UCSD-AML1 (cell line): Measurements from ENCODE around the gene DYSF.

Source experiments
- DNase-seq: peaks from one replicate; lab custom pipeline; 2025; ENCODE audit not compliant: unreplicated experiment; lab: John Stamatoyannopoulos, UW

Gene DYSF

DNA sequence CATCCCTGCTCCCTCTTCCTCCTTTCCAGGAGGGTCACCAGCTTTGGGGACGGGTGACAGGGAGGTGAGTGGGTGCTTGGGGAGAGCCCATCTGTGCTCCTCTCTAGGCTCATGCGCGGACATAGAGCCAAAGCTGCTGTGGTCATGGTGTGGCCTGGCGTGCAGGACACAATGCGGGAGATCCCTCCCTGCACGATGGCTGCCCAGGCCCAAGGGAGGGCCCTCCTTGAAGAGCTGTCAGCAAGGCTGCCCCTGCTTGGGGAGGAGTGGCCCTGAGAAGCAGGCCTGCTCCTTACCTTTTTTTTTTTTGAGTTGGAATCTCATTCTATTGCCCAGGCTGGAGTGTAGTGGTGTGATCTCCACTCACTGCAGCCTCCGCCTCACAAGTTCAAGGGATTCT lies 111.4 kb downstream of the DYSF start:
- DNase-seq: no peak

GRCh38 chr2:71566372-71566771 lies 113.0 kb downstream of the DYSF start:
- no peak for DNase-seq

DNA sequence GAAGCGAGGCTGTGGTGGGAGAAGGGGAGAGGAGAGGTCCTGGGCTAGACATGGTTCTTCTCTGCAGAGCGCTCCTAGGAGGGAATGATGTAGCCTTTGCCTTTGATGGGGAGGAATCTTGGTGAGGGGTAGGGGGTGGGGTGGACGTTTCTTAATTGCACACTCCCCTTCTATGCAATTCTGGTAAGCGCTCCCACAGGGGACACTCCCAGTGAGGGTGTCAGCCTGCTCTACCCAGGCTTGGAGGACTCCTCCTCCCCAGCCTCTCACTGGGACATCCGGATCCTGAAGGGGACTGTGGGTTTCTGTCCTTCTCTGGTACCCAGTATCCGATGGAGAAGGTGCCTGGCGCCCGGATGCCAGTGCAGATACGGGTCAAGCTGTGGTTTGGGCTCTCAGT lies 114.3 kb downstream of the DYSF start:
- no peak for DNase-seq

DNA sequence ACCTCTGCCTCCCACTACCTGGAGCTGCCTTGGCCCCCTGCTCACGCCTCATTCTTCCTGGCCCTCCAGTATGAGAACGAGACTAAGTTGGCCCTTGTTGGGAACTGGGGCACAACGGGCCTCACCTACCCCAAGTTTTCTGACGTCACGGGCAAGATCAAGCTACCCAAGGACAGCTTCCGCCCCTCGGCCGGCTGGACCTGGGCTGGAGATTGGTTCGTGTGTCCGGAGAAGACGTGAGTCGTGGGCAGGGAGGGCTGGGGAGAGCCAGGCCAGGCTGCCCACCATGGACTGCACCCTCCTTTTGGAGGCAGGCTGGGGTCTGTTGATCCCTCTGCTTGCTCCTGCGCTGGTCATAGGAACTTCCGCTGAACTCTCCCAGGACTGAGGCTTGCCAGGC lies 114.7 kb downstream of the DYSF start:
- DNase-seq: no peak

GRCh38 chr2:71570511-71570910 lies 117.2 kb downstream of the DYSF start:
- no peak for DNase-seq

DNA sequence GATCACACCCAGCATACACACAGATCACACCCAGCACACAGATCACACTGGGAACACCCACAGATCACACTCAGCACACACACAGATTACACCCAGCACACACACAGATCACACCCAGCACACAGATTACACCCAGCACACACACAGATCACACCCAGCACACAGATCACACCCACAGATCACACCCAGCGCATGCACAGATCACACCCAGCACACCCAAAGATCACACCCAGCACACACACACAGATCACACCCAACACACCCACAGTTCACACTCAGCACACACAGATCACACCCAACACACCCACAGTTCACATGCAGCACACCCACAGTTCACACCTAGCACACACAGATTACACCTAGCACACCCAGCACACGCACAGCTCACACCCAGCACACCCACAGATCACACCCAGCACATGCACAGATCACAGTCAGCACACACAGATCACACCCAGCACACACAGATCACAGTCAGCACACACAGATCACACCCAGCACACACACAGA lies 117.6 kb downstream of the DYSF start:
- no peak for DNase-seq

GRCh38 chr2:71571945-71572344 lies 118.6 kb downstream of the DYSF start:
- DNase-seq: no peak

DNA sequence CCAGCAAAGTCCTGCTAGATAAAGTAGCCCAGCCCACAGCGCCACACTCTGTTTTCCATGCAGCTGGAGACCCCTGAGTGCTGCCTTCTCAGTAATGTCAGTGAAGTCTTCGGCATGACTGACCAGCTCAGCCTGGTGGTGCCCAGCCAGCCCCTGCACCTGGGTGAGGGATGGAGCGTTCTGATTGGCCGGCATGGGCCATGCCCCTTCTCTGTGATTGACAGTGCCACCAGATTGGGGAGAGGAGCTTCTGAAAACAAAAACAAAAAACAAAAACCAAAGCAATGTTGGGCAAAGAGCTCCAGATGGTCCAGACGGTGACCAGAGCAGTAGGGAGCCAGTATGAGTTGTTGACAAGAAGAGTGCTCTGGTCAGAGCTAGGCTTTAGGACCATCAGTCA lies 122.6 kb downstream of the DYSF start:
- DNase-seq: no peak

DNA sequence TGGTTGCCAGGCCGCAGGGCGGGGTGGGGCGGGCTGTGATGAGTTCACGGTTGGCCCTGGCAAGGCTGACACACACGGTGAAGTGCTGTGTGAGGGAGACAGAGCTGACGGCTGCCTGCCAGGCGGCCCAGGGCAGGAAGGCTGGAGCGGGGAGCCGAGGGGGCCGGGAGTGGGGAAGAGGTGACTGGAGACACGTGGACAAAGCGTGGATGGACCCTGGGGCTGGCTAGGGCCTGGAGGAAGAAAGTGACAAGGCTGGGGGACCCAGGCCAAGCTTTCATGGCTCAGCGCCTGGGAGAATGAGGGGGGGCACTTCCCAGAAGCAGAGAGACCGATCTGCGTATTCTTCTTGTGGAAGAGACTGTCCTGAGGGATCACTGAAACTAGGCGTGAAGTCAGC lies 123.2 kb downstream of the DYSF start:
- DNase-seq: no peak

DNA sequence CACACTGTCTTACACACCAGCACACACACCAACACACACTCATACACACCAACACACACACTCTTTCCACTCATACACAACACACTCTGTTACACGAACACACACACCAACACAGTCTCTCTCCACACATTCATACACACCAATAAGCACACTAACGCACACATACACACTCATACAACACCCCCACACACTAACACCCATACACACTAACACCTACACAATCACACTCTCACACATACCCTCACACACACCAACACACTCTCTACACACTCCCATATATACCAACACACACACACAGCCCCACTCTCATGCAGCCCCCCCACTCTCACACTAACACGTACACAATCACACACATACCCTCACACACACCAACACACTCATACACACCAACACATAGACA lies 123.8 kb downstream of the DYSF start:
- DNase-seq: no peak

- DNase-seq: no peak
Measured at GRCh38 chr2:71578767-71579342, 125.5 kb downstream of the DYSF start.

- DNase-seq: no peak
Measured at GRCh38 chr2:71581026-71581425, 127.7 kb downstream of the DYSF start.

GRCh38 chr2:71583876-71584275 lies 130.5 kb downstream of the DYSF start:
- no peak for DNase-seq

DNA sequence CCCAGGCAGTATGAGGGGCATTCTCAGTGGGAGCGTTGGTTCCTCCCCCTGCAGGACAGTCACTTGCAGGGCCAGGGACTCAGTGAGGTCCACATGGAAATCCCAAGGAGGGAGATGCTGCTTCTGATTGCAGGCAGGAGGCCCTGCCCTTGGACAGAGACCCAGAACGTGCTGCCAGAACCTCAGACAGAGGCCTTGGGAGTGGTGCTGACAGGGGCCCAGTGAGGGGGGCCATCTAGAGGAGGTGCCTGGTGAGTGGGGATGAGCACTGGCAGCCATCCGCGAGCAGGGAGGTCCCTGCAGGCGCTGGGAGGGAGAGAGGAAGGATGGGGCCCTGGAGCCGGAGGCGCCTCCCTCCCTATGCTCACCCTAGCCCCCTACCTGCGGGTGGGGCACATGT lies 133.1 kb downstream of the DYSF start:
- DNase-seq: no peak

DNA sequence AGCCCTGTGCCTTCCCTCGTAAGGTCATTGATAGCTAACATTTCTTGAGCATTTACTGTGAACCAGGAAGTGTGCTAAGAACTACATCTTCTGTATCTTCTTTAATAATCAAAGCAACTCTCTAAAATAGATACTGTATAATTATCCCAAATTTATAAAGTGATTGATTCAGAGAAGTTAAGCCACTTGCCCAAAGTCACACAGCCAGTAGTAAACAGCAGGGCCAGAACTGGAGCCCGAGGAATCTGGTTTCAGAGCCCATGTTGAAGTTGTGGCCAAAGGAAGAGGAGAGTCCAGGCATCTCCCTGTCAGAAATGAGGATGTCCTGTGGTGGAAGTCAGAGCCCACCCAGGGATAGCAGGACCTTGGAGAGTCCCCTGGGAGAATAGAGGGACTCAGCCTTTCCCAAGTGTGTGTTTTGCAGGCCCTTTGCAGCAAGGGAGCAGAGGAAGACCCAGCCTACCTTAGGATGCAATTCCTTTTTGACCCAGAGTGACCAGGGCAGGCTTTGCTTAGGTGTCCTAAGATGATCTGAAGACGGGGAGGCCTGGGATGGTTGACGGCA lies 134.2 kb downstream of the DYSF start:
- no peak for DNase-seq

- DNase-seq: no peak
Measured at GRCh38 chr2:71588497-71589170, 135.3 kb downstream of the DYSF start.

DNA sequence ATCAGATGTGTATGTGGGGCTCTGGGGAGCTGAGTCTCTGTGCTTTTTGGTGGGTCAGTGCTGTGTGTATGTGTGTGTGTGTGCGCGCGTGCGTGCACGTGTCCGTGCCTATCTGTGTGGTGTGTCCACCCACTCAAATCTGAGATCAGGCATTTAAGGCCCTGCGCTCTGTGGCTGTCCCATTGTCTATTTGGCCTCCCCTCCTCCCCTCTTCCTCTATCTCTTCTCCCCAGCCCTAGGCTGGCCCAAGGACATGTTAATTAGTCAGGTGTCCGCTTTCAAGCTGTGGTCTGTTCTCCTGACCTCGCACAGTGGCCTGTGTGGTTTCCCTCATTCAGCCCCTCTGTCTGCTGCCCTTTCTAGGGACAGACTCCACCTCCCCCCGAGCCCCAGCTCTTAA lies 136.4 kb downstream of the DYSF start:
- no peak for DNase-seq

- DNase-seq: no peak
Measured at GRCh38 chr2:71591044-71591443, 137.7 kb downstream of the DYSF start.

GRCh38 chr2:71592181-71592711 lies 138.9 kb downstream of the DYSF start:
- DNase-seq: no peak

GRCh38 chr2:71595569-71595968 lies 142.2 kb downstream of the DYSF start:
- DNase-seq: no peak

DNA sequence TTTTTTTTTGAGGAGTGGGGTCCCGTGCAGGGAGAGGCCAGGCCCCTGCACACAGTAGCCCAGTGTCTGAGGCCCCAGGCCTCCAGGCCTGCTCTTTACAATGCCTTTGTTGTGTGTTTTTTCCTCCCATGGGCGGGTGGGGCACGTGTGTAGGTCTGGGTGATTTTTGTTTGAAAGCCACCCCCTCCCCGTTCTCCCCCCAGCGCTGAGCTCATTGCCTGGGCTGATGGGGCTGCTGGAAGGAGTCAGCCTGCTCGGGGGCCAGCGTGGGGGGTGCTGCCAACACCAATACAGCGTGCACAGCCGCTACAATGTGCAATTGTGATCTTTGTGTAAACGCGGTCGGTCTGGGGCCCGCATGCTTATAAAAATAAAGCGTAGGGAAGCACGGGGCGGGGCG lies 142.7 kb downstream of the DYSF start:
- no peak for DNase-seq

DNA sequence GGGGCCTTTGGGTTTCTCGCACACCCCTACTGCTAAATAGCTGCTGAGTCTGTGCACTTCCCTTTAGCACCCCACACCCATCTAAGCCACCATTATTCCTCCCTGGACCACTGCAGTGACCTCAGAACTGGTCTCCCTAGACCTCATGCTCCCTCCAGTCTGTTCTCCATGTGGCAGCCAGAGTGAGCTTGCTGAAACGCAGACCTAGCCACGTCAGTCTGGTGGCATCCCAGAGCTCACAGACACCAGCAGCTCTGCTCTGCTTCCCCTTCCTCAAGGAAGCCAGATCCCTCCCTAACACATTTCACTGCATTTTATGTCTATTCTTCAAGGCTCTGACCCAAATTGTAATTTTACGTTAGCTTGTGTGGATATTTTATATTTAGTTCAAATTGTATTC lies 144.4 kb downstream of the DYSF start:
- DNase-seq: no peak
